Upper lobe of left lung (tissue), 6 donors: ENCODE data around the gene GRIK2. TPM values are rescaled to one million over a fixed set of nuclear protein-coding genes. Genes with fewer than 3 reads are reported as not detected.

Source experiments
- ATAC-seq, 2 donors: fragments of 200-7000 bp; cut with Tn5 transposase; one replicate each; pipeline ENCODE4 v1.9.1; 2022; ENCODE audit warnings: mild to moderate bottlenecking in 2 of 2, moderate library complexity in 2 of 2; ENCODE audit not compliant: low FRiP score in 2 of 2
- DNase-seq, 2 donors: peaks; one replicate each; pipeline ENCODE4 v3.0.0-alpha.2; 2019 to 2020
- H3K27ac ChIP-seq, 4 donors: fragments of 200-600 bp; sonication (generic); one replicate each; pipeline ENCODE4 v1.5.1; 2016 to 2019
- H3K27me3 ChIP-seq, 4 donors: fragments of 200-600 bp; sonication (generic); one replicate each; pipeline ENCODE4 v1.5.1; 2017 to 2019
- H3K36me3 ChIP-seq, 4 donors: fragments of 200-600 bp; sonication (generic); one replicate each; pipeline ENCODE4 v1.5.1; 2016 to 2019
- H3K4me1 ChIP-seq, 4 donors: fragments of 200-600 bp; sonication (generic); one replicate each; pipeline ENCODE4 v1.5.1; 2018 to 2019
- H3K4me3 ChIP-seq, 4 donors: fragments of 200-600 bp; sonication (generic); one replicate each; pipeline ENCODE4 v1.5.1; 2017 to 2019; ENCODE audit warnings: mild to moderate bottlenecking in 2 of 4, moderate library complexity in 1 of 4
- H3K9me3 ChIP-seq, 4 donors: fragments of 200-600 bp; sonication (generic); one replicate each; pipeline ENCODE4 v1.5.1; 2018 to 2019
- EP300 ChIP-seq, 4 donors: sonication (generic); formaldehyde crosslinking; IDR thresholded peaks; one replicate each; pipeline ENCODE4 v1.5.1; 2017; ENCODE audit warnings: antibody characterized with exemption in 4 of 4, control low read depth in 2 of 4
- POLR2A ChIP-seq, 4 donors: fragments of 450-650 bp; IDR thresholded peaks; one replicate each; pipeline ENCODE4 v1.5.1; 2016 to 2017; ENCODE audit warnings: antibody characterized with exemption in 4 of 4, mild to moderate bottlenecking in 2 of 4
- POLR2AphosphoS5 ChIP-seq, 2 donors: sonication (generic); formaldehyde crosslinking; IDR thresholded peaks; one replicate each; pipeline ENCODE4 v1.5.1; 2017; ENCODE audit warnings: antibody characterized with exemption in 2 of 2
- WGBS, 2 donors: methylation state at CpG; one replicate each; pipeline ENCODE4 v1.1.5; 2017 to 2018; 5-methylcytosine and 5-hydroxymethylcytosine counted together
- total RNA-seq, 6 donors: library from RNA; depleted of rRNA in 4 of 6; stranded (reverse); fragments of >200 nt in 4 of 6; gene quantifications; one replicate each; pipeline versions ENCODE4 v1.1.0 to v1.2.1, GENCODE V29; 2016 to 2021
- TF ChIP-seq, protein P1 (sequence below), 6 experiments: fragments of 450-650 bp in 4 of 6; fragments of 200-600 bp in 2 of 6; sonication (generic) in 2 of 6; IDR thresholded peaks; one replicate each; pipeline ENCODE4 v1.5.1; 2016 to 2019; ENCODE audit warnings: antibody characterized with exemption in 6 of 6
- donor health status: DM: no; HTN: no; CAD: no; lungs with moderate emphysema.
- donor health status: DM: no; HTN: yes; CAD: no; lungs with severe emphysema.

Gene GRIK2
- total RNA-seq, 6 donors from 2014 or later: 0.07 to 1.2 (median 0.50) TPM; not detected in 2

DNA sequence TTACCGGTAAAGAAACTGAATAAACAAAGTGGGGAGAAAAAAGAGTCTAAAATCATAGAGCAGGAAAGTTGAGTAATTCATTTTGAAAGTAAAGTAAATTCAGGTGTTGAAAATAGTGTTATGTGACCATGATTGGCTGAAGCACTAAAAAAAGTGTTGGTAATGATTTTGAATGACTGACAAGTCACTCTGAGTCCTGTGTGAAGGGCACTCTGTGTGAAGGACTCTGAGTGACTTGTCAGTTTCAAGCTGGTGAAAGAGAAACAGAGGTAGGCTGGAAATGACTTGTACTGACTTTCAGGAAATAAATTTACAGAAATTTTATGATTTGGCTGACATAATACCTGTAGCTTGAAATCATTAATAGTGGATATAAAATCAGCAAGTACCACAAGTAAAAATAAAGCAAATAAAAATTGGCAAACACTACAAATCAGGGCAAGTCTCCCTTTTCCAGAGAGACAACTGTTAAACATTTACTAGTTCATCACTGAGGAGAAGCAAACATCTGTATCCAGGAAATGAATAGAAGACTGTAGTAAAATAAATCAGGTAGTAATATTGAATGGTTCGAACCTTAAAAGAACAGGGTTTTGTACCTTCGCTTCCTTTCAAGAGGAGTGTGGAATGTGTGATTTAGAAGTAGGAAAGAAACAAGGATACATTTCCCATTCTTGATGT is 630.6 kb downstream of the GRIK2 start:
- ATAC-seq (peak in 1 of 2 donors; percentile 55), DNase-seq (peak in 1 of 2 donors; percentile 43)
- H3K9me3 ChIP-seq: no peaks in the 10 kb centered on the region
- no peak for TF ChIP-seq POLR2A (IDR thresholded peaks at IDR 0.05)
- no peak for TF ChIP-seq EP300 (IDR thresholded peaks at IDR 0.05)
- TF ChIP-seq, protein P1, sequence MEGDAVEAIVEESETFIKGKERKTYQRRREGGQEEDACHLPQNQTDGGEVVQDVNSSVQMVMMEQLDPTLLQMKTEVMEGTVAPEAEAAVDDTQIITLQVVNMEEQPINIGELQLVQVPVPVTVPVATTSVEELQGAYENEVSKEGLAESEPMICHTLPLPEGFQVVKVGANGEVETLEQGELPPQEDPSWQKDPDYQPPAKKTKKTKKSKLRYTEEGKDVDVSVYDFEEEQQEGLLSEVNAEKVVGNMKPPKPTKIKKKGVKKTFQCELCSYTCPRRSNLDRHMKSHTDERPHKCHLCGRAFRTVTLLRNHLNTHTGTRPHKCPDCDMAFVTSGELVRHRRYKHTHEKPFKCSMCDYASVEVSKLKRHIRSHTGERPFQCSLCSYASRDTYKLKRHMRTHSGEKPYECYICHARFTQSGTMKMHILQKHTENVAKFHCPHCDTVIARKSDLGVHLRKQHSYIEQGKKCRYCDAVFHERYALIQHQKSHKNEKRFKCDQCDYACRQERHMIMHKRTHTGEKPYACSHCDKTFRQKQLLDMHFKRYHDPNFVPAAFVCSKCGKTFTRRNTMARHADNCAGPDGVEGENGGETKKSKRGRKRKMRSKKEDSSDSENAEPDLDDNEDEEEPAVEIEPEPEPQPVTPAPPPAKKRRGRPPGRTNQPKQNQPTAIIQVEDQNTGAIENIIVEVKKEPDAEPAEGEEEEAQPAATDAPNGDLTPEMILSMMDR (IDR thresholded peaks at IDR 0.05): no peak
- no peak for TF ChIP-seq POLR2AphosphoS5 (IDR thresholded peaks at IDR 0.05)
- H3K36me3 ChIP-seq: no peaks in the 10 kb centered on the region
- no peak overlapping the region for H3K4me3 ChIP-seq
- no peaks in the 10 kb centered on the region for H3K4me1 ChIP-seq
- no peaks in the 10 kb centered on the region for H3K27me3 ChIP-seq
- no peak overlapping the region for H3K27ac ChIP-seq
- WGBS, 2 donors: 69 to 70% methylated on average over 3 of the region's 3 CpGs

DNA sequence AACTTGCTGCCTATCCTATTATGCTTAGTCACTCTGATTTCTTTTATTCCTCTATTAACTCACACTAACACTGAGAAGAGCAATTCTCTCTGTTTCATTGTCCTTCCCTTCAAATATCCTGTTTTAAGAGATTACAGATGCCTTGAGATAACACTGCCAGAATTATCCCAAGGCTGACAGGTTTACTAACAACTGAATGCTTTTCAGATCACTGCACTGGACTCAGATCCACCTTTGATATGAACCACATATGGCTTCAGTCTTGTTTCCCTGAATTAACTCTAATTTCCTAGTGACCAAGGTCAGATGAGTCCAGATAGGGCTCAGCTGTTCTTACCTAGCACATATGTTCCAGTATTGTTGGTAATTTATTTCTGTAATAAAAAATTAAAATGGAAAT is 633.1 kb downstream of the GRIK2 start:
- Histone ChIP-seq H3K4me3 (no peak overlapping the region), H3K9me3 (no peaks in the 10 kb centered on the region), H3K4me1 (no peaks in the 10 kb centered on the region), H3K27ac (no peak overlapping the region), H3K27me3 (no peaks in the 10 kb centered on the region), H3K36me3 (no peaks in the 10 kb centered on the region)
- ATAC-seq: no peak
- TF ChIP-seq POLR2AphosphoS5 (IDR thresholded peaks at IDR 0.05): no peak
- no peak for TF ChIP-seq POLR2A (IDR thresholded peaks at IDR 0.05)
- TF ChIP-seq, protein P1 (IDR thresholded peaks at IDR 0.05): no peak
- TF ChIP-seq EP300 (IDR thresholded peaks at IDR 0.05): no peak
- no peak for DNase-seq

DNA sequence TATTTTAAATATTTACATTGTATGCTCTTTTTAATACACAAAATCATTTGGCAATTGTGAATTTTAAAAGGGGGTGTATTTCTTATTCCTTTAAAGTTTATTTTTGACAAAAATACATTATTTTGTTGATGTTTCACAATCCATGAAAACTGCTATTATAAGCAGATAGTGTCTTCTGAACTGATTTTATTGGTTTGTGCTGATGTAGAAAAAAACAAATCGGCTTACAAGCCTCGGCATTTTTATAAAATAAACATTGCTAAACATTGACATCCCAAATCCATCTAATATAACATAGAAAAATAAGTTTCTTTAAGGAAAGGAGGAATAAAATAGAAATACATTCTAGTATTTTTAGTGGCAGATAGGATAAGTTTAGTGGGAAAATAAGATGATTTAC is 634.7 kb downstream of the GRIK2 start:
- Histone ChIP-seq H3K4me1 (no peaks in the 10 kb centered on the region), H3K36me3 (no peaks in the 10 kb centered on the region), H3K27ac (no peak overlapping the region), H3K27me3 (no peaks in the 10 kb centered on the region), H3K4me3 (no peak overlapping the region), H3K9me3 (no peaks in the 10 kb centered on the region)
- no peak for ATAC-seq
- no peak for DNase-seq
- TF ChIP-seq, protein P1 (IDR thresholded peaks at IDR 0.05): no peak
- no peak for TF ChIP-seq EP300 (IDR thresholded peaks at IDR 0.05)
- TF ChIP-seq POLR2AphosphoS5 (IDR thresholded peaks at IDR 0.05): no peak
- TF ChIP-seq POLR2A (IDR thresholded peaks at IDR 0.05): no peak
- WGBS, 2 donors: 71 to 72% methylated on average over 2 of the region's 2 CpGs

DNA sequence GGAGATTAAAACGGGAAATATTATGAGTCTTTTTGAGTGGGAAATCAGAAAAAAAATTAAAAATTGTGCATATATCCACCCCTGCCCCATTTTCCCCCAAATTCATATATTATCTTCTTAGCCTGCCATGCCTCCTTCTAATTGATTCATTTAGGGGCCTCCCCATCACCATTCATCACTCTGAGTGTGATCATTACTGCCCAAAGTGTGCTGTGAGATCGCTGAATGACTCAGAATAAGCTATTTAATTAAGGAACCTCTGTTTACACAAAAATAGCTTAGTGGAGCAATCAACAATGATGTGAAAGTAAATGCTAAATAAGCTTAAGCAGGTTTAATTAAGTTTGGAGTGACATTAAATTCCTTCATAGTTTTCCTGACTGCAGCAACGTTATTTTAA is 645.5 kb downstream of the GRIK2 start:
- no peak overlapping the region for H3K4me3 ChIP-seq
- H3K27me3 ChIP-seq: no peaks in the 10 kb centered on the region
- WGBS, 2 donors: 52 to 65% methylated on average over 3 of the region's 3 CpGs
- DNase-seq (no peak), ATAC-seq (no peak)
- no peaks in the 10 kb centered on the region for H3K9me3 ChIP-seq
- no peaks in the 10 kb centered on the region for H3K4me1 ChIP-seq
- H3K36me3 ChIP-seq: no peaks in the 10 kb centered on the region
- H3K27ac ChIP-seq: no peak overlapping the region
- TF ChIP-seq EP300 (IDR thresholded peaks at IDR 0.05) (no peak), POLR2A (IDR thresholded peaks at IDR 0.05) (no peak), POLR2AphosphoS5 (IDR thresholded peaks at IDR 0.05) (no peak)
- TF ChIP-seq, protein P1 (IDR thresholded peaks at IDR 0.05): no peak

DNA sequence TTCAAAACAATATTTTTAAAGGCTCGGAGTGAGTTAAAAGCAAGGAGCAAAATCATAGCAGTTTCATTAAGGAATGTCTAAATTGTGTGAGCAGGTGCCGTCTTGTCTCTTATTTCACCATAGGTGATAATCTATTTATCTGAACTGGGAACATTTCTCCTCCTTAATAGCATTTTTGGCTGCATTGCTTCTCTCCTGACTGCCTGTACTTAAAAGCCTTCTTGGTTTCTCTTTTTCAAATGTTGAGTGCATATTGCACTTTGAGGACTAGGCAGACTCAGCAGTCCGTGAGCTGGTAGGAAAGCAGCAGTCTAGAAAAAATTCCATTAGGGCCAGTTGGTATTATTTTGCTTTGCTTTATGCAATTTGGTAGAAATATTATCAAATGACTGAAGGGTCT is 645.9 kb downstream of the GRIK2 start:
- H3K4me1 ChIP-seq: no peaks in the 10 kb centered on the region
- no peaks in the 10 kb centered on the region for H3K27me3 ChIP-seq
- WGBS, 2 donors: 79 to 84% methylated on average over 3 of the region's 3 CpGs
- no peak for TF ChIP-seq EP300 (IDR thresholded peaks at IDR 0.05)
- TF ChIP-seq, protein P1 (IDR thresholded peaks at IDR 0.05): no peak
- TF ChIP-seq POLR2A (IDR thresholded peaks at IDR 0.05): no peak
- no peak for TF ChIP-seq POLR2AphosphoS5 (IDR thresholded peaks at IDR 0.05)
- no peaks in the 10 kb centered on the region for H3K9me3 ChIP-seq
- ATAC-seq: no peak
- no peak for DNase-seq
- H3K4me3 ChIP-seq: no peak overlapping the region
- no peaks in the 10 kb centered on the region for H3K36me3 ChIP-seq
- no peak overlapping the region for H3K27ac ChIP-seq
